ENCODE data around the gene STYK1. TPM values are rescaled to one million over a fixed set of nuclear protein-coding genes. Genes with fewer than 3 reads are reported as not detected.
A peak's percentile ranks its signal among the peaks of the same experiment; 100 is the strongest.

Gene STYK1
- total RNA-seq, 4 donors from 2014 or later, result 3.4 to 11.7 (median 8.2) TPM

DNA sequence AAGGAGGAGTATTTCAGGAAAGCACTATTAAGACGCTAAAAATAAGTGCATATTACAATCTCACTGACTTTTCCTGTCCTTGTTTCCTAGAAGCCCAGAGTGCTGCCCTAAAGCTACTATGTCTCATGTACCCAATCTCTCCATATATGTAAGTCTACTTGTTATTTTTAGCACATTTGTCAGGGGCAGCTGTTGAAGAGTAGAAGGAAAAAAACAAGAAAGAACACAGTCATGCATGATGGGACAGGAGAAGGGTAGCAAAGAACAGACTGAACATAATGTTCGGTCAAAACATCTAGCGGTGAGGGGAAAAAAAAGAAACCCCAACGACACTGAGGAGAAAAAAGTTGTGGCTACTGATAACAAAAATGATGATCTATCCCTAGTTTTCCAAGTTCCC lies 35.0 kb upstream of the STYK1 start:
- no peaks in the 10 kb centered on the region for H3K27me3 ChIP-seq
- DNase-seq, result no peak
- TF ChIP-seq CTCF (IDR thresholded peaks at IDR 0.05) (no peak), POLR2A (IDR thresholded peaks at IDR 0.05) (no peak)
- WGBS, 2 donors, result 60 to 62% methylated on average over 4 of the region's 4 CpGs
- H3K4me3 ChIP-seq, result no peak overlapping the region
- no peaks in the 10 kb centered on the region for H3K9me3 ChIP-seq
- H3K27ac ChIP-seq, result no peak overlapping the region
- peaks cover 0 to 100% (median 21%) of the 10 kb centered on the region in 3 donors for H3K36me3 ChIP-seq
- H3K4me1 ChIP-seq, result peaks cover 0 to 33% (median 0%) of the 10 kb centered on the region in 3 donors
- intact Hi-C loops (cut with DNase I), result no loop called here

- TF ChIP-seq POLR2A (IDR thresholded peaks at IDR 0.05), result no peak
- no peak for TF ChIP-seq CTCF (IDR thresholded peaks at IDR 0.05)
- Histone ChIP-seq H3K27me3 (no peaks in the 10 kb centered on the region), H3K27ac (peak overlapping the region in 3 of 4 donors; percentile 15 to 41 (median 18)), H3K9me3 (no peaks in the 10 kb centered on the region), H3K4me3 (no peak overlapping the region), H3K4me1 (peaks cover 0 to 37% (median 0%) of the 10 kb centered on the region in 3 donors), H3K36me3 (peaks cover 13 to 100% (median 27%) of the 10 kb centered on the region in 3 donors)
- 50 to 63% methylated on average over 1 to 2 of the region's 2 CpGs for WGBS, 2 donors
- no peak for DNase-seq
- intact Hi-C loops (cut with DNase I), result no loop called here
Measured at GRCh38 chr12:10705655-10706054, 31.8 kb upstream of the STYK1 start.

DNA sequence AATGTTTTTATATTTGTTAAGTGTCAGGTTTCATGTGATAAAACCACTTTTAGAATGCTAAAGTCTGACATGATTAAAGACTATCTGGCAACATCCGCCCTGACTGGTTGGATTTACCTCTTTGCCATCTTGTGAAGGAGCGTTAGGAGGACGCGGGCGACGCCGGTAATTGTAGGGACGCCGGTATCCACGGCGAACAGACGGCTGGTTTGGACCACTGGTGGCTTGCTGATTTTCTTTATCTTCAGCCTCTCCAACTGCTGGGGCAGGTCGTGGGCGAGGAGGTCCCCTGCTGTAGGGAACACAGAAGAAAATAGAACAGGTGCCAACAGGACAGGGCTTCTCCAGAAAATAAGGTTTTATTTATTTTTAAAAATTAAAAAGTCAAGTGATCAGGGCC lies 28.0 kb upstream of the STYK1 start:
- DNase-seq, result no peak
- TF ChIP-seq CTCF (IDR thresholded peaks at IDR 0.05), result no peak
- no peak for TF ChIP-seq POLR2A (IDR thresholded peaks at IDR 0.05)
- Histone ChIP-seq H3K9me3 (no peaks in the 10 kb centered on the region), H3K36me3 (peaks cover 23 to 100% (median 45%) of the 10 kb centered on the region in 3 donors), H3K27ac (peak overlapping the region in 1 of 4 donors; percentile 50), H3K27me3 (no peaks in the 10 kb centered on the region), H3K4me1 (peaks cover 0 to 22% (median 0%) of the 10 kb centered on the region in 3 donors), H3K4me3 (no peak overlapping the region)
- intact Hi-C loops (cut with DNase I), result no loop called here
- WGBS, 2 donors, result 89 to 97% methylated on average over 14 of the region's 14 CpGs

- no peak for DNase-seq
- intact Hi-C loops (cut with DNase I), result no loop called here
- H3K36me3 ChIP-seq, result peaks cover 23 to 99% (median 45%) of the 10 kb centered on the region in 3 donors
- no peaks in the 10 kb centered on the region for H3K9me3 ChIP-seq
- no peak overlapping the region for H3K4me3 ChIP-seq
- no peaks in the 10 kb centered on the region for H3K27me3 ChIP-seq
- 21 to 31% methylated on average over 3 of the region's 3 CpGs for WGBS, 2 donors
- TF ChIP-seq POLR2A (IDR thresholded peaks at IDR 0.05) (no peak), CTCF (IDR thresholded peaks at IDR 0.05) (no peak)
- H3K4me1 ChIP-seq, result peaks cover 0 to 18% (median 0%) of the 10 kb centered on the region in 3 donors
- H3K27ac ChIP-seq, result peak overlapping the region in 2 of 4 donors; percentile 18 to 50
Measured at GRCh38 chr12:10701131-10701681, 27.4 kb upstream of the STYK1 start.

DNA sequence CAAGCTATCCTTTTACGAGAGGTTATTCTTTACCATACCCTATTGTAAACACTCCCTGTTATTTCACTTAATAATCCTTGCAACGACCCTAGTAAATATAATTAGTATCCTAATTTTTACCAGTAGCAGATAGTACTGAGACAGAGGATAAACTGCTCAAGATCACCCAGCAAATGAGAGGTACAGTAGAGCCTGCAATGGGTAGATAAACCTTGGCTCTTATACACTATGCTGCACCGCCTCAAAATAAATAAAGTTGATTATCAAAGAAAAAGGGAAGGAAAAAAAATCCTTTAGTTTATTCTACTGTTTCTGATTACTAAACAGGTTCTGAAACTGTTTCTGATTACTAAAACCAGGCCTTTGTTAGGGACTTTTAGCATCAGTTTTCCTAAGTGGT lies 26.7 kb upstream of the STYK1 start:
- WGBS, 2 donors, result 80 to 81% methylated on average over 3 of the region's 3 CpGs
- H3K4me3 ChIP-seq, result no peak overlapping the region
- H3K36me3 ChIP-seq, result peaks cover 23 to 99% (median 45%) of the 10 kb centered on the region in 3 donors
- no peaks in the 10 kb centered on the region for H3K9me3 ChIP-seq
- intact Hi-C loops (cut with DNase I), result no loop called here
- no peak for TF ChIP-seq CTCF (IDR thresholded peaks at IDR 0.05)
- no peak for TF ChIP-seq POLR2A (IDR thresholded peaks at IDR 0.05)
- H3K27me3 ChIP-seq, result no peaks in the 10 kb centered on the region
- H3K4me1 ChIP-seq, result peaks cover 0 to 14% (median 0%) of the 10 kb centered on the region in 3 donors
- peak overlapping the region in 1 of 4 donors; percentile 50 for H3K27ac ChIP-seq
- no peak for DNase-seq
